Measurements from ENCODE around the gene FSD2. TPM values are rescaled to one million over a fixed set of nuclear protein-coding genes. Genes with fewer than 3 reads are reported as not detected.
"Not testable (repeated sequence)": the region's sequence is repeated elsewhere in the genome, so short reads cannot be mapped to it uniquely, and the experiment has no call there.

FSD2 gene
- total and polyA plus RNA-seq, 2 donors = under 0.01 to 0.05 TPM

- H3K4me3 ChIP-seq (ENCODE audit: low read length in 2 of 2) = no peak overlapping the region
- WGBS = 92% methylated on average over 4 of the region's 4 CpGs
- H3K4me1 ChIP-seq (ENCODE audit: control insufficient read depth in 2 of 2, insufficient read depth in 2 of 2, low read length in 2 of 2) = no peaks in the 10 kb centered on the region
- no peak for DNase-seq (ENCODE audit: low read depth in 6 of 9, low spot score in 9 of 9)
- no peak overlapping the region for H3K27ac ChIP-seq (ENCODE audit: low read depth in 1 of 2, low read length in 1 of 2)
- no peaks in the 10 kb centered on the region for H3K36me3 ChIP-seq (ENCODE audit: control insufficient read depth in 2 of 2, insufficient read depth in 2 of 2, low read length in 1 of 2)
- H3K9me3 ChIP-seq (ENCODE audit: control insufficient read depth in 2 of 2, insufficient read depth in 1 of 2, low read length in 1 of 2) = no peaks in the 10 kb centered on the region
- no peaks in the 10 kb centered on the region for H3K27me3 ChIP-seq (ENCODE audit: control insufficient read depth in 2 of 2, insufficient read depth in 1 of 2, low read length in 1 of 2)
These were observed 24.5 kb downstream of the FSD2 start for GRCh38 chr15:82781349-82781748.

- no peak overlapping the region for H3K27ac ChIP-seq (ENCODE audit: low read depth in 1 of 2, low read length in 1 of 2)
- DNase-seq (ENCODE audit: low read depth in 6 of 9, low spot score in 9 of 9) = no peak
- H3K9me3 ChIP-seq (ENCODE audit: control insufficient read depth in 2 of 2, insufficient read depth in 1 of 2, low read length in 1 of 2) = no peaks in the 10 kb centered on the region
- no peaks in the 10 kb centered on the region for H3K4me1 ChIP-seq (ENCODE audit: control insufficient read depth in 2 of 2, insufficient read depth in 2 of 2, low read length in 2 of 2)
- no peaks in the 10 kb centered on the region for H3K27me3 ChIP-seq (ENCODE audit: control insufficient read depth in 2 of 2, insufficient read depth in 1 of 2, low read length in 1 of 2)
- WGBS = 93% methylated on average over 3 of the region's 3 CpGs
- H3K36me3 ChIP-seq (ENCODE audit: control insufficient read depth in 2 of 2, insufficient read depth in 2 of 2, low read length in 1 of 2) = no peaks in the 10 kb centered on the region
- H3K4me3 ChIP-seq (ENCODE audit: low read length in 2 of 2) = no peak overlapping the region
These were observed 27.1 kb downstream of the FSD2 start for GRCh38 chr15:82778755-82779154.

- WGBS = 45% methylated on average over 7 of the region's 7 CpGs
- no peak for DNase-seq (ENCODE audit: low read depth in 6 of 9, low spot score in 9 of 9)
- no peaks in the 10 kb centered on the region for H3K9me3 ChIP-seq (ENCODE audit: control insufficient read depth in 2 of 2, insufficient read depth in 1 of 2, low read length in 1 of 2)
- H3K36me3 ChIP-seq (ENCODE audit: control insufficient read depth in 2 of 2, insufficient read depth in 2 of 2, low read length in 1 of 2) = no peaks in the 10 kb centered on the region
- no peak overlapping the region for H3K4me3 ChIP-seq (ENCODE audit: low read length in 2 of 2)
- no peak overlapping the region for H3K27ac ChIP-seq (ENCODE audit: low read depth in 1 of 2, low read length in 1 of 2)
- no peaks in the 10 kb centered on the region for H3K27me3 ChIP-seq (ENCODE audit: control insufficient read depth in 2 of 2, insufficient read depth in 1 of 2, low read length in 1 of 2)
- no peaks in the 10 kb centered on the region for H3K4me1 ChIP-seq (ENCODE audit: control insufficient read depth in 2 of 2, insufficient read depth in 2 of 2, low read length in 2 of 2)
These were observed 31.4 kb downstream of the FSD2 start for GRCh38 chr15:82774496-82774895.

GRCh38 chr15:82771789-82772607 is 33.9 kb downstream of the FSD2 start:
- H3K27ac ChIP-seq (ENCODE audit: low read depth in 1 of 2, low read length in 1 of 2) = no peak overlapping the region
- DNase-seq (ENCODE audit: low read depth in 6 of 9, low spot score in 9 of 9) = no peak
- WGBS = 96% methylated on average over 12 of the region's 12 CpGs
- H3K27me3 ChIP-seq (ENCODE audit: control insufficient read depth in 2 of 2, insufficient read depth in 1 of 2, low read length in 1 of 2) = no peaks in the 10 kb centered on the region
- no peaks in the 10 kb centered on the region for H3K9me3 ChIP-seq (ENCODE audit: control insufficient read depth in 2 of 2, insufficient read depth in 1 of 2, low read length in 1 of 2)
- peaks cover 0 to 2% of the 10 kb centered on the region in 2 donors for H3K36me3 ChIP-seq (ENCODE audit: control insufficient read depth in 2 of 2, insufficient read depth in 2 of 2, low read length in 1 of 2)
- H3K4me3 ChIP-seq (ENCODE audit: low read length in 2 of 2) = no peak overlapping the region
- H3K4me1 ChIP-seq (ENCODE audit: control insufficient read depth in 2 of 2, insufficient read depth in 2 of 2, low read length in 2 of 2) = no peaks in the 10 kb centered on the region

GRCh38 chr15:82768414-82769054 is 37.3 kb downstream of the FSD2 start:
- Histone ChIP-seq H3K4me3 (ENCODE audit: low read length in 2 of 2) (no peak overlapping the region), H3K9me3 (ENCODE audit: control insufficient read depth in 2 of 2, insufficient read depth in 1 of 2, low read length in 1 of 2) (no peaks in the 10 kb centered on the region), H3K4me1 (ENCODE audit: control insufficient read depth in 2 of 2, insufficient read depth in 2 of 2, low read length in 2 of 2) (no peaks in the 10 kb centered on the region), H3K36me3 (ENCODE audit: control insufficient read depth in 2 of 2, insufficient read depth in 2 of 2, low read length in 1 of 2) (peaks cover 2 to 3% of the 10 kb centered on the region in 2 donors), H3K27ac (ENCODE audit: low read depth in 1 of 2, low read length in 1 of 2) (no peak overlapping the region), H3K27me3 (ENCODE audit: control insufficient read depth in 2 of 2, insufficient read depth in 1 of 2, low read length in 1 of 2) (no peaks in the 10 kb centered on the region)
- no peak for DNase-seq (ENCODE audit: low read depth in 6 of 9, low spot score in 9 of 9)
- 96% methylated on average over 4 of the region's 4 CpGs for WGBS

GRCh38 chr15:82767163-82767829 is 38.6 kb downstream of the FSD2 start:
- peaks cover 2 to 5% of the 10 kb centered on the region in 2 donors for H3K36me3 ChIP-seq (ENCODE audit: control insufficient read depth in 2 of 2, insufficient read depth in 2 of 2, low read length in 1 of 2)
- H3K27ac ChIP-seq (ENCODE audit: low read depth in 1 of 2, low read length in 1 of 2) = no peak overlapping the region
- H3K9me3 ChIP-seq (ENCODE audit: control insufficient read depth in 2 of 2, insufficient read depth in 1 of 2, low read length in 1 of 2) = no peaks in the 10 kb centered on the region
- H3K4me3 ChIP-seq (ENCODE audit: low read length in 2 of 2) = no peak overlapping the region
- H3K27me3 ChIP-seq (ENCODE audit: control insufficient read depth in 2 of 2, insufficient read depth in 1 of 2, low read length in 1 of 2) = no peaks in the 10 kb centered on the region
- no peaks in the 10 kb centered on the region for H3K4me1 ChIP-seq (ENCODE audit: control insufficient read depth in 2 of 2, insufficient read depth in 2 of 2, low read length in 2 of 2)
- DNase-seq (ENCODE audit: low read depth in 6 of 9, low spot score in 9 of 9) = no peak
- 98% methylated on average over 2 of the region's 2 CpGs for WGBS

- not testable (repeated sequence) for H3K36me3 ChIP-seq (ENCODE audit: control insufficient read depth in 2 of 2, insufficient read depth in 2 of 2, low read length in 1 of 2); H3K27ac ChIP-seq (ENCODE audit: low read depth in 1 of 2, low read length in 1 of 2); H3K27me3 ChIP-seq (ENCODE audit: control insufficient read depth in 2 of 2, insufficient read depth in 1 of 2, low read length in 1 of 2); H3K9me3 ChIP-seq (ENCODE audit: control insufficient read depth in 2 of 2, insufficient read depth in 1 of 2, low read length in 1 of 2); DNase-seq (ENCODE audit: low read depth in 6 of 9, low spot score in 9 of 9); H3K4me3 ChIP-seq (ENCODE audit: low read length in 2 of 2); H3K4me1 ChIP-seq (ENCODE audit: control insufficient read depth in 2 of 2, insufficient read depth in 2 of 2, low read length in 2 of 2)
- WGBS = 97% methylated on average over 7 of the region's 7 CpGs
These were observed 39.7 kb downstream of the FSD2 start for GRCh38 chr15:82766201-82766600.

GRCh38 chr15:82764740-82765139 is 41.1 kb downstream of the FSD2 start:
- WGBS = 93% methylated on average over 9 of the region's 9 CpGs
- H3K27ac ChIP-seq (ENCODE audit: low read depth in 1 of 2, low read length in 1 of 2) = no peak overlapping the region

GRCh38 chr15:82764117-82764490 is 41.8 kb downstream of the FSD2 start:
- Histone ChIP-seq H3K4me1 (ENCODE audit: control insufficient read depth in 2 of 2, insufficient read depth in 2 of 2, low read length in 2 of 2) (no peaks in the 10 kb centered on the region), H3K4me3 (ENCODE audit: low read length in 2 of 2) (no peak overlapping the region), H3K27ac (ENCODE audit: low read depth in 1 of 2, low read length in 1 of 2) (no peak overlapping the region), H3K27me3 (ENCODE audit: control insufficient read depth in 2 of 2, insufficient read depth in 1 of 2, low read length in 1 of 2) (no peaks in the 10 kb centered on the region), H3K9me3 (ENCODE audit: control insufficient read depth in 2 of 2, insufficient read depth in 1 of 2, low read length in 1 of 2) (no peaks in the 10 kb centered on the region), H3K36me3 (ENCODE audit: control insufficient read depth in 2 of 2, insufficient read depth in 2 of 2, low read length in 1 of 2) (peaks cover 5 to 8% of the 10 kb centered on the region in 2 donors)
- whole genome bisulfite sequencing = 98% methylated on average over 4 of the region's 4 CpGs
- DNase-seq (ENCODE audit: low read depth in 6 of 9, low spot score in 9 of 9) = no peak

More at GRCh38 chr15:82764740-82765139, 41.1 kb downstream of the FSD2 start:
- no peak for DNase-seq (ENCODE audit: low read depth in 6 of 9, low spot score in 9 of 9)
- Histone ChIP-seq H3K9me3 (ENCODE audit: control insufficient read depth in 2 of 2, insufficient read depth in 1 of 2, low read length in 1 of 2) (no peaks in the 10 kb centered on the region), H3K27me3 (ENCODE audit: control insufficient read depth in 2 of 2, insufficient read depth in 1 of 2, low read length in 1 of 2) (no peaks in the 10 kb centered on the region), H3K36me3 (ENCODE audit: control insufficient read depth in 2 of 2, insufficient read depth in 2 of 2, low read length in 1 of 2) (peaks cover 5 to 8% of the 10 kb centered on the region in 2 donors), H3K4me1 (ENCODE audit: control insufficient read depth in 2 of 2, insufficient read depth in 2 of 2, low read length in 2 of 2) (no peaks in the 10 kb centered on the region), H3K4me3 (ENCODE audit: low read length in 2 of 2) (no peak overlapping the region)

Data from thymus (tissue), 11 donors.